ENCODE measurements around the gene GPC6.

DNA sequence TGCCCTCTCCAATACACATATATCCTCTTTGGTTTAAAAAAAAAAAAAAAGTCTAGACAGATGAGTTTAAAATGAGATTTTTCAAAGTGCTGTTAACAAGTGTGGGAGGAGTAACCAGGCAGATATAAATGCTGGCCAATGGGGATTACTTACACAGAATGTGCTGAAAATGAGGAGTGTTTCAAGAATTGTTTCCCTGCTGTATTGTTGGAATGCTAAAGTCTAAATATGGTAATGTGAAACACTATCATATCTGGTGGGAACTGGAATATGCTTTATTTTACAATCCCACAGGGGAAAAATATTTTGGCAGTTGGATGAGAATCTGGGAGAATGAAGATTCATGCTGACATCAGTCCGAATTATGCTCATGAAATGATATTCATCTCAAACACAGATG lies 1002.2 kb downstream of the GPC6 start:
- TF ChIP-seq CTCF (IDR thresholded peaks at IDR 0.05) (no peak), EZH2 (IDR thresholded peaks at IDR 0.05; ENCODE audit: borderline replicate concordance, insufficient read depth, low read depth, low read length, poor library complexity, severe bottlenecking) (no peak)

All from B cell (primary cell).